RWPE1 (cell line): ENCODE data around the gene TMEM266.

Source experiments
- CTCF ChIA-PET: fragments of 350-600 bp; sonication (Branson Sonifier 250); formaldehyde crosslinking; extraction: SDS; loops from one replicate; lab custom pipeline; 2021; lab: Yijun Ruan, JAX
- POLR2A ChIA-PET: fragments of 400-600 bp; formaldehyde crosslinking; extraction: SDS; loops from one replicate; lab custom pipeline; 2020; ENCODE audit warnings: antibody characterized with exemption; ENCODE audit not compliant: low non-redundant PET; lab: Yijun Ruan, JAX
- DNase-seq: peaks from one replicate; pipeline ENCODE4 v3.0.0; 2012; ENCODE audit warnings: low spot score
- H3K27ac ChIP-seq: fragments of 450-650 bp; 2 replicates; pipeline ENCODE4 v1.5.1; 2017
- TF ChIP-seq, protein P1 (sequence below): fragments of 450-650 bp; conservative IDR thresholded peaks from 2 replicates; pipeline ENCODE4 v1.5.1; 2017; ENCODE audit warnings: low read depth, mild to moderate bottlenecking

TMEM266 gene

DNA sequence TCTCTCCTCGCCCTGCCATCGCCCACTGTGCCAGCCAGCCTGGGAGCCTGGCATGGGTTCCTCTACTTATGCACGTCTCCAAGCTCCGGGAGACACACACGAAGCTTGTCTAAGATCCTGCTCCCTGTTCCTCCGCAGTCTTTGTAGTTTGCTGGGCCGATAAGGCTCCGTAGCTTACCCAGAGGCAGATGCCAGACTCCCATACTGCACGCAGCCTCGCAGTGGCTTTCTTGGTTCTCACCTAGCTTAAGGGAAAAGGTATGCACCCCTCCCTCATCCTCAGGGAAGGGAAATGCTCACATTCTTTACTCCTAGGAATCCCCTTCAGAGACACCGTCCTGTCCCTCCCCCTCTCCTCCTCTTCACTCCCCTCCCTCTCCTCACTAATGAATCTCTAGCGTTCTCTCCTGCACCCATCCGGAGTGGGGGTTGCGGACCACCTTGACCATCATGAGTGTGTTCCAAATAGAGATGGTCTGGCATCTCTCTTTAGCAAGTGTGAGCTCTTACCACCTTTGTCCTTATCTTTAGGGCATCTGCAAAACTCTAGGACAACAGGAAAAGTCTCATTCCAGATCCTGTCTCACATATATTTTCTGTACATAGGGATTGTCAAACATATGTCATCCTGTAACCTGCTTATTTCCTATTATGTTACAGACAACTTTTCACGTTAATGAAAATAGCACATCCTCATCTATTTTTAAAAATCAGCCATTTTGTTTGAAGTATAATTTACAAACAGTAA, 56.5 kb downstream of the TMEM266 start:
- no peak for DNase-seq
- ChIA-PET CTCF (no interaction called here), POLR2A (no interaction called here)
- TF ChIP-seq, protein P1, sequence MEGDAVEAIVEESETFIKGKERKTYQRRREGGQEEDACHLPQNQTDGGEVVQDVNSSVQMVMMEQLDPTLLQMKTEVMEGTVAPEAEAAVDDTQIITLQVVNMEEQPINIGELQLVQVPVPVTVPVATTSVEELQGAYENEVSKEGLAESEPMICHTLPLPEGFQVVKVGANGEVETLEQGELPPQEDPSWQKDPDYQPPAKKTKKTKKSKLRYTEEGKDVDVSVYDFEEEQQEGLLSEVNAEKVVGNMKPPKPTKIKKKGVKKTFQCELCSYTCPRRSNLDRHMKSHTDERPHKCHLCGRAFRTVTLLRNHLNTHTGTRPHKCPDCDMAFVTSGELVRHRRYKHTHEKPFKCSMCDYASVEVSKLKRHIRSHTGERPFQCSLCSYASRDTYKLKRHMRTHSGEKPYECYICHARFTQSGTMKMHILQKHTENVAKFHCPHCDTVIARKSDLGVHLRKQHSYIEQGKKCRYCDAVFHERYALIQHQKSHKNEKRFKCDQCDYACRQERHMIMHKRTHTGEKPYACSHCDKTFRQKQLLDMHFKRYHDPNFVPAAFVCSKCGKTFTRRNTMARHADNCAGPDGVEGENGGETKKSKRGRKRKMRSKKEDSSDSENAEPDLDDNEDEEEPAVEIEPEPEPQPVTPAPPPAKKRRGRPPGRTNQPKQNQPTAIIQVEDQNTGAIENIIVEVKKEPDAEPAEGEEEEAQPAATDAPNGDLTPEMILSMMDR = no peak
- no peak overlapping the region for H3K27ac ChIP-seq

DNA sequence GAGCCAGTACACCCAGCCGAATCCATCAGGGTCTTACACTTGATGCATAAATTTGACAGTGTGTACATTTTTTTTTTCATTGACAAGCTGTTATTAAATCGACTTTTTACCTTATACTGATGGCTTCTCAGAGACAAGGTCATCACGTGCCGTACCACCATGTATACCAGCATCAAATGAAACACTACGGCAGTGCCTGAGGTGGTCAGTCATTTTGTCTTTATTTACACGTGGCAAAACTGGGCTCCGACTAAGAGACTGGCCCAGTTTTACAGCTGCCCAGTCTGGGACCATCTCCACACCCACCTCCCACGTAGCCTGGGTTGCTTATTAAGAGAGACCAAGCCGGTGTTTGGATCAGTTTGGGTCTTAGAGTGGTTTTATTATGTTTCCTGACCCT, 57.4 kb downstream of the TMEM266 start:
- ChIA-PET CTCF (interaction anchor here (0.6 to 0.7 kb wide), 3 partner anchors 47 to 213 kb away, joined by 3 to 4 read pairs (median 3); no protein-coding TSS in a partner anchor), POLR2A (no interaction called here)
- TF ChIP-seq, protein P1 = no peak
- H3K27ac ChIP-seq = no peak overlapping the region
- no peak for DNase-seq

DNA sequence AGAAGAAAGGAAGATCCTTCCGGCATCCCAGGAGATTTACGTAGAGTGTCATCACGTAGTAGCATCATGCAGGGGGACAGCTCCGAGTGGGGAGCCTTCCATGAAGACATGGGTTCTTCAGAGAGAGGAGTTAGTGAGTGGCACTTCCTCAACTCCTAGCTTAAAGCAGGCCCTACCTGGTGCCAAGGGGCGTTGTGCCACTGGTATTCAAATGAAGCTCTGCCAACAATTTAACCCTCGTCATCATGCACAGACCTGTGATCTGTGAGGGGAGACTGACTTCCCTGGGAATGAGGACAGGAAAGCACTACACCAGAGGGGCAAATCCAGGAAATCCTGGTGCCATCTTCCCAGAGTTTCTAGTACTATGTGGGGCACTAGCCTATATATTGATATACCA, 59.0 kb downstream of the TMEM266 start:
- TF ChIP-seq, protein P1 = no peak
- no peak for DNase-seq
- ChIA-PET CTCF (no interaction called here), POLR2A (no interaction called here)
- H3K27ac ChIP-seq = no peak overlapping the region

DNA sequence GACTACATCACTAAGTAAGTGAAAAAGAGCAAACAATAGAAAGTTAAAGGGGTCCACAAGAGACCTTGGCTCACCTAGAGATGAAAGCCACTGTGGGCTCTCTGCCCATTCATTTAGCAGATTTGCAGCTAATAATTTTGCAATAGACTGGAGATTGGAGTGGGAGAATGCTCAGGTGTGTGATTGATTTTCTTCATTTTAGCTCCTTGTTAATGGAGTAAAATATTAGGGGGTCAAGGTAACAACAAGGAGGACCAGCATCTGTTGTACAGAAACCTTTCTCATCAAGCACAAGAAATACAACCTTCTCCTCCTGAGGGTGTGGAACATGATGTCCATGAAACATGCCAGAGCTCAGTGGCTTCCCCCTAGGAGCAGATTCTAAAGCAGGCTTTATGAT, 63.2 kb downstream of the TMEM266 start:
- no peak overlapping the region for H3K27ac ChIP-seq
- TF ChIP-seq, protein P1 = no peak
- no peak for DNase-seq
- ChIA-PET POLR2A (interaction anchor here (0.6 kb wide), 1 partner anchor 83 kb away, joined by 3 read pairs; no protein-coding TSS in a partner anchor), CTCF (interaction anchor here (0.6 to 1.3 kb wide), 2 partner anchors 16 to 207 kb away, joined by 3 read pairs; no protein-coding TSS in a partner anchor)

DNA sequence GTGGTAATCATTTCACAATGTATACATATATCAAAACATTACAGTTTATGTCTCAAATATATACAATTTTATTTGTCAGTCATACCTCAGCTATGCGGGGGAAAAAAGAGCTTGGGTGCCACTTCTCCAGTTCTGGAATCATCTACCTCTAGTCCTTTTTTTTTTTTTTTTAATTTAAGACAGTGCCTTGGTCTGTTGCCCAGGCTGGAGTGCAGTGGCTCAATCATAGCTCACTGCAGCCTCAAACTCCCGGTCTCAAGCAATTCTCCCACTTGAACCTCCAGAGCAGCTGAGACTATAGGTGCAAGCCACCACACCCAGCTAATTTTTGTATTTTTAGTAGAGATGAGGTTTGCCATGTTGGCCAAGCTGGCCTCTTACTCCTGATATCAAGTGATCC, 67.4 kb downstream of the TMEM266 start:
- no peak overlapping the region for H3K27ac ChIP-seq
- ChIA-PET POLR2A (no interaction called here), CTCF (no interaction called here)
- TF ChIP-seq, protein P1 = no peak
- DNase-seq = no peak

DNA sequence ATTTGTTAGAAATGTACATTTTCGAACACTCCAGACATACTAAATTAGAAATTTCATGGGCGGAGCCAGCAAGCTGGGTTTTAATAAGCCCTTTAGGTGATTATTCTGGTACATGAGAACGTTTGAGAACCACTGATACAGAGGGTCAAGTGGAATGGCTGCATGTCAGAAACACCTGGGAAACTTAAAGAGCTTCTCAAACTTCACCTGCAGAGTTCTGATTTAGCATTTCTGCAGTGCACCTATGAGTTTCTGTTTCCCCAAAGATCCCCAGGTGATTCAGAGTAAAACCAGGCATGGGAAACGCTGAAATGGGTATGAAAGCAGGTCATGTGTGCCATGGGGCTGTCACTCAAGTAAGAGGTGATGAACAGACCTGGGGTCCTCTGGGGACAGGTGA, 68.1 kb downstream of the TMEM266 start:
- CTCF ChIA-PET = interaction anchor here (0.5 to 0.6 kb wide), 3 partner anchors 21 to 1115 kb away, joined by 3 to 5 read pairs (median 4); no protein-coding TSS in a partner anchor
- POLR2A ChIA-PET = no interaction called here

More for the DNA sequence above, 68.1 kb downstream of the TMEM266 start:
- no peak overlapping the region for H3K27ac ChIP-seq
- no peak for DNase-seq
- TF ChIP-seq, protein P1 = no peak
